ENCODE results near the gene ADCY1.
A peak's percentile ranks its signal among the peaks of the same experiment; 100 is the strongest.

Gene ADCY1

DNA sequence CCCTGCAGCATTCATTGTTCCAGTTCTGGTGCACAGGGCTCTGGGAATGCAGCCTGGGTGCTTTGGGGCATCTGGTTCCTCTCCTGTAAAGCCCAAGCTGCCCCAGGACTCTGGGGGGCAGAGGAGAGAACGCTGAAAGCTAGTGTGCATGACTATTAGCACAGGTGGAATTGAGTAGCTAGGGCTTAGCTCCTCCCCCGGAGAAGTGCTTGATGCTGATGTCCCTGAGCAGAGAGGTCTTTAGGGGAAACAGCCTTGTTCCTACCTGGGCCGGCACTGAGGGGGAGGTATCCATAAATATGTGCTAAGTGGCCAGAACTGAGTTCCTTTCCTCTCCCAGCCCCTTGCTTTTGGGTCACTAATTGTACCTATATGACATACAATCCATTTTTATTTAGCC, 3.9 kb downstream of the ADCY1 start:
- DNase-seq, result no peak

DNA sequence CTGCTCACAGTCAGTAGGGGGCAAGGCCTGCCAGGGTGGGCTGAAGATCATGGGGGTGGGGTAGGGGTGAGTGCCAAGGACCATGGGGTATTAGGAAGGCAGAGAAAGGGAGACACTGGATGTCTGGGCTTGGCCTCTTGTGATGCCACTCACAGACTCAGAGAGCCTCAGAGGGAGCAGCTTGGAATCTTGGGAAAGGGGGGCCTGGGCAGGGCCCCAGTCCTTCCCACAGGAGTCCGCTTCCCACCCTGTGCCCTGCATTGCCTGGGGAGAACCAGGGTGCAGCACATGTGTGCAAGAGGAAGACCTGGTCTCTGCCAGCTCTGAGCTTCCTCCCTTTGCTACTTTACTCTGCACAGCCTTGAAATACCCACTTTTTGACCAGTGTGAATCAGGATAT, 4.3 kb downstream of the ADCY1 start:
- no peak for DNase-seq

DNA sequence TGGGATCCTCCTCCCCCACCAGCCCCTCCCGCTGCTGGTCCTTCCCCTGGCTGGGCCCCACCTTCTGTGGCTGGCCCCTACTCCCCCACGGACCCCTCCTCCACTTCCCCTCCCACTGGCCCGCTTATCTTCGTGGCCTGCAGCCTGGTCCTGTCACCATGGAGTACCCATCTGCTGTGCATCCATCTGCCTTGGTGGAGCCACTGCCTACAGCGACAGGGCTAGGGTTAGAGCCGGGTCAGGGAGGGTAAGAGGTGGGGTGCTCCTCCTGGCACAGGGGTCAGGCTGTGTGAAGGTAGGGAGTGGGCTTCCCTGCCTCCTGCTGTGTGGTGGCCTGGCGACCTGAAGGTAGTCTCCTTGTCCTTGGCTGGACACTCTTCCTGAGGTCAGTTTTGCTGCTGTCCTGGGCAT, 5.2 kb downstream of the ADCY1 start:
- no peak for DNase-seq

DNA sequence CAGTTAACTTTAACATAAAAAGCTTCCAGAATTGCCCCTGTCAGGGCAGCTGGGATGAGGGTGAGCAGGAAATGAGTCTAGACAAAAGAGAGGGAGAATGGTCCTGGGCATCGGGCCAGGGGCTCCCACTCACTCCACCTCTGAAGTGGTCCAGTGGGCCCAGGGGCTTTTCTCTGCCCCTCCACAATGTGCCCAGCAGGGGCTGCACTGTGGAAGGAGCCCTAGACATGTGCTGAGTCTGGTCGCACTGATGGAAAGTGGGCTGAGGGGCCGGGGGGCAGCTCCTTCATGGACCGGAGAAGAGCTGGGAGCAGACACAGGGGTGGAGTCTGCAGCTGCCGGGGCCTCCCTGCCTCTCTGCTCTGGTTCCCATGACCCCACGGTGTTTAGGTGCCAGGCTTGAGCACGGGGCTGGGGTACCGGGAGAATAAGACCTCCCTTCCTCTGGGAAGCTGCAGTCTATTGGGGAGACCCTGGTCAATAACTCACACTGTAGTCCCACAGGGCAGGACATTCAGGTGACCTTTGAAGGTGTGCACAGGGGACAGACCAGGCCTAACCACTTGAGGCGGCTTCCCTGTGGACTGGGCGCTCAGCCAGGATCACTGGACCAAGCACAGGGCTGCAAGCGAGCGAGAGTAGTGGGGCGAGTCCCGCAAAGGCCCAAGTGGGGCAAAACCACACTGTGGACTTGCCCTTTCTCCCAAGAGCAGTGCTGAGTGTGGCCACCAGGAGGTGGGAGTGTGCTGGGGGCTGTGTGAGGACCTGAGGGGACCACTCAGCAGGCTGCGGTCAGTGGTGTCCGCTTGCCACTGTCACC, 6.1 kb downstream of the ADCY1 start:
- no peak for DNase-seq

DNA sequence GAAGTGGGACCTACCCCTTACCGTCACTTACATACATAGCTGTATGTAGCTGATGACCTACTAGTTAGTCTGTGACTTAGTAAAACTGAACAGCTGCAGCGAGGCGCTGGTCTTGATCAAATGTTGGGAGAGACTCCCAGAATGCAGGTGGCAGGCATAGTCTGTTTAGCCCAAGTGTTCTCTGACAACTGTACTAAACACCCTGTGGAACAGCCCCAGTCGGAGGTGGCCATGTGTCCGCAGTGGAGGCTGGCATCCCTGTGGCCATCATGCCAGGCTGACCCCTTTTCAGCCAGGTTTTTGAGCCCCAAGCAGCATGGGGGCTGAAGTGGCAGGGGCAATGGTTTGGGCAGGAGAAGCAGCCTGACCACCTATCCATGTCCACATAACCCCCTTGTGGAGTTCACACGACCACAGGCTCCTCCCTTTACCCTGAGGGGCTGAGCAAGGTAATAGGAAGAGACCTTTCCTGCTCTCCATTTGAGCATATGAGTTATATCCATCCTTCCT, 7.2 kb downstream of the ADCY1 start:
- DNase-seq, result no peak

DNA sequence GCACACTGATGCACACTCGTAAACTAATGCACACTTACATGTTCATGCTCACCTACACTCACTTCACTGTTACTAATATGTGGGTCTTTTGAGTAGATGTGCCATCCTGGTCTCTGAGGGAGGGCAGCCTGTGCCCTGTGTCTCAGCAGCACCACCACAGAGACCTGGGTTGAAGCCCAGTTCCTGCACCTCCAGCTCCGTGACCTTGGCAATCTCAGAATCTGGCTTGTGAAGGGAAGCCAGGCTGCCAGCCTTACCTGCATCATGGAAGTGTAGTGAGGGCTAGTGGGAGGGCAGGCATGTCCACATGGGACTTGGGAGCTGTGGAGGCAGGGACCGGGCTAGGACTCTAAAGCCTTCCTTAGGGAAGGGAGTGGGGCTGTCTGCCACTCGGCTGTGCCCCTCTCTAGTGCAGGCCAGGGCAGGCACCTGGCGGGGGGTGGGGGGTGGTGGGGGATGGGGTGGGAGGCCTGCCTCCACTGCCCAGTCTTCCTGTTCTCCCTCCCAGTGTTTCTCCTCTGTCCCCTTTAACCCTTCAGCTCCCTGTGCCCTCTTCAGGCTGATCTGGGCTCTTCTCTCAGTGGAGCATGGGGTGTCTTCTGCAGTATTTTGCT, 8.1 kb downstream of the ADCY1 start:
- no peak for DNase-seq

DNA sequence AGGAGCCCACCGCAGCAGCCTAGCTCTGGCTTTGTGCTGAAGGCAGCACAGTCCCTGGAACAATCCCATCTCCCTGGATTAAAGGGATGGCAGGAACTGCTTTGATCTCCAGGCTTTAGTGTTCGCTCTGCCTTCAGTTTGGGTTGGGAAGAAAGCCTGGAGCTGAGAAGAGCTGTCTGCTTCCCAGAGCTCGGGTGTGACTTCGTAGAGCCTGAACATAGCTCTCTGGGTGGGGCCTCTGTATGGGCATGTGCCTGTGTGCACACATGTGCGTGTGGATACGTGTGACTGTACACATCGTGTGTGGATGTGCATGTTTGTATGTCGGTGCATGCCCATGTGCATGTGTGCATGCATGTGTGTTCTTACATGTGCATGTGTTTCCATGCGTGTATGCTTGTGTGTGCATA, 8.7 kb downstream of the ADCY1 start:
- no peak for DNase-seq

DNA sequence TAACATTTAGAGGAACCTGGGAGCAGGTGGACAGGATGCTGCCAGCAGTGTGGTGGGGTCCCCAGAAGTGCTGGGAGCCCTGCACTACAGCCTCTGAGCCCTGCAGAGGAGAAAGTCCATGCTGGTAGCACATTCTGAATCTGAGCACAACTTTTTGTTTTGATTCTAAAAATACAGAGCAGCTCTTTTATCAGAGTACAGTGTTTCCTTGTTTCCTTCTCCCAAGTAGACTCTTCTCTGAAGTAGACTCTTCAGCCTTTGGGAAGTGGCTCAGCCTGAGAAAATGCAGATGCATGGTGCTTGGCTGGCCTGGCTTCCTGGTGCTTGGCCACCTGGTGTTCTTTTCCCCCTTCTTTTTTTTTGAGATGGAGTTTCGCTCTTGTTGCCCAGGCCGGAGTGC, 9.1 kb downstream of the ADCY1 start:
- no peak for DNase-seq

DNA sequence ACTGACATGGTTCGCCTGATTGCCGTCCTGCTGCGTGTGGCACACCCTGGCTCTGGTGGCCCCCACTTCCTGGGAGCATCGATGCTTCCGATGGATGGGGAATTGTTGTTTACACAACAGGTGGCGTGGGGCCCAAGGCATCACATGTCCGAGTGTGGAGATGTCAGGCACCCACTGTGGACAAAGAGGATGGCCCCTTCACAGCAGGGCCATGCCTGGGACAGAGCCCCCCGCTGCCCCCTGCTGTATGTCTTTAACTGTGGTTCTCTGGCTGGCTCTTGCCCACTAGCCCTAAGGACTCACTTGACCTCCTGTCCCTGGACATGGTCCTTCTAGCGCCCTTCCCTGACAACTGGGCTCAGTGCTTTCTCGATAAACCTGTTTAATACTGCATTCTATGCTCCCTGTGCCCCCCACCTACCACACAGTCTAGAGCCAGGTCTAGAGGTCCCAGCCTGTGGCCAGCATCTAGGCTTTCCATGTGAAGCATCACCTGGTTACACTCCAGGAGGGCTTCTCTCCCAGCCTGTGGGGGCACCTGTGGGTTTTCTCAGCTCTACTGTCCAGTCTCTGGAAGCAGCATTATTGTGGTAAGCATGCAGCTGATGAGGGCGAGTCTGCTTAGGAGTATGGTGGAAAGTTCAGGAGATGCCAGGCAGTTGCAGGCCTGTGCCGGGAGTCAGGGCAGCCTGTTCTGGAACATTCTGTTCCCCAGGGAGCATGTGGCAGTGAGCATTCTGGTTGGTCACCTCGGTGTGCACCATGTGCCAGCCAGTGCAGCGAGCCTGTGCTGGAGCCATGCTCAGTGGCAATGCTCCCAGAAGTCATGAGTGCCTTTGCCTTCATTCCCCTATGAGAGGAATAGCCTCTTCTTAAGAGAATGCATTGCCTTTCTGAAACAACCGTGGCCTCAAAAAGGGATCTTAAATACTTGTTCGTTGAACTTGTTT, 10.4 kb downstream of the ADCY1 start:
- DNase-seq, result no peak

DNA sequence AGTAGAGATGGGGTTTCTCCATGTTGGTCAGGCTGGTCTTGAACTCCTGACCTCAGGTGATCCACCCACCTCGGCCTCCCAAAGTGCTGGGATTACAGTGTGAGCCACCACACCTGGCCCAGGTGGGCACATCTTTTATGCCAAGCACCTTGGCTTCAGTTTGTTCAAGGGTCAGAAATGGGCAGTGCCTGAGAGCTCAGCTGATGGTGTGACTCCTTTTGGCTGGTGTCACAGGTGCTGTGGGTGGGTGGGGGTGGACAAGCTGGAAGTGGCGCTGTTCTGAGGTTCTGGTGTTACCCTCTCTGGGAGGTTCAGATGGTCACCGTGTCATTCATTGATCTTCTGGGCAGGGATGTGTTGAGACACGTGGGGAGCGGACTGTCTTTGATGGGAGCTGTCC, 11.5 kb downstream of the ADCY1 start:
- DNase-seq, result no peak

DNA sequence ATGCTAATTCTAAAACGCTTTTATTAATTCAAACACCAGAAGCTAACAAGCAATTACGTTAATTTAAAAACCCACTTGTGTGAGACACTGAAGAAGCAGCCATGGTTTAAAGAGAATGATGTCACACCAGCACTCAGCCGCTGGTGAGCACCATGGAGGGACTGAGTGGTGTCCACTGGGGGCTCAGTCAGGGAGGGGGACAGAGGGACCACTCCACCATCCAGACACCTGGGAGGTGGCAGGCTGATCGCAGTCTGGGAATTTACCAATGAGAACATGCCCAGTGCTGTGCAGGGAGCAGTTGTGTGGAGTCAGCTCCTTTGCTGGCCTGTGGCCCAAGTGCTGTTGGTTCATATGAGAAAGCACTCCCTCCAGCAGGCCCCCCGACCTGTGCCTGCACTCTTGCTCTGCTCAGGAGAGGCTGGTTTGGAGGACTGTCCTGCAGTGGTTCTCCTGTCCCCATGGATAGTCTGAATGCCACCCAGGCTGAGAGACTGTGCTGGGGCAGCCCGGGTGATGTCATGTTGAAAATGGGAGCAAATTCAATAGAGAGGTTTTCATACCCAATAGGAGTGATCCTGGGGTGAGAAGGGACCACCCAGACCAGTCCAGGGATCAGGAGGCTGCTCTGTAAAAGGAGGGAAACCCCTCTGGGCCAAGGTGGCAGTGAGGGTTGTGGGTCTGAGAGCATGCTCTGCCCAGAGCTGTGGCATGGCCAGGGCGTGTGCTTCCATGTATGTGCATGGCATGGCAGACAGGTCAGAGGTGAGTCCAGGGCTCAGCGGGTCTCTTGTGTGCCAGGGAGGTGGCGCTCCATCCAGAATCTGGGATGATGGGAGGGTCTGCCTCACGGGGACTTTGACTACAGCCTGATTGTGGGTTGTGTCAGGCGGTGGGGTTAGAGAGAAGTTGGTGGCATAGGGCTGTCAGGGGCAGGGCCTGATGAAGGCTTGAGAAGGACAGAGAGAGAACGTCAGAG, 12.7 kb downstream of the ADCY1 start:
- no peak for DNase-seq

DNA sequence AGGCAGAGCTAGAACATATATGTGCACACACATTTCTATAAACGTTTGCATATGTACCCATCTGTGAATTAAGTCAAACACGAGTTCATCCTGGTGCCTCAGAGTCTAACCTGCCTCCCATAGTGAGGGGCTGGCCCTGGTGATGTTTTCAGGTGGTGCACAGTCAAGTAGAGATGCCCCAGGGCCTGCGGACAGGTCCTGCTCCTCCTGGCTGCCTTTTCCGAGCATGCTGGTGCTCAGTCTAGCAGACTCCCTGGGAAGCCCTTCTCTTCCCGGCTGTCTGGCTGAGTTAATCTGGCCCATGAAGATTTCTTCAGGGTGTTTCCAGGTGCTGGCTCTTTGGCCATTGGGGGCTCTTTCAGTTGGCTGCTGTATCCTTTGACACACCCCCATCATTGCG, 14.3 kb downstream of the ADCY1 start:
- no peak for DNase-seq

DNA sequence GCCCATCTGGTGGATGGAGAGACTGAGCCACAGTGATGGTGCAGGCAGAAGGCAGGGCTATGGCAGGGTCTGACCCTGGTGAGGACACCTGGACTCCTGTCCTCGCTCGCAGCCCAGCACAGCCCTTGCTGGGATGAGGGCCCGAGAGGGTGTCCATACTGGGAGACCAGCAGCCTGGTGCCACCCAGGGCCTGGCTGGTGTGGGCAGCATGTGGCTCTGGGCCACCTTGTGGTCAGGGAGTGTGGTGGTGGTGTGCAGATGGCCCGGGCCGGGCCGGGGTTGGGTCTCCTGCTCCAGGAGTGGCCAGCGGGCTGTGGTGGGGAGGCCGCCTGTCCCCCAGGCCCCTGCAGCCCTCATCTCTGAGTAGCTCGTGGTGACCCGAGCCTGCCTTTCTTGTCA, 14.9 kb downstream of the ADCY1 start:
- no peak for DNase-seq

DNA sequence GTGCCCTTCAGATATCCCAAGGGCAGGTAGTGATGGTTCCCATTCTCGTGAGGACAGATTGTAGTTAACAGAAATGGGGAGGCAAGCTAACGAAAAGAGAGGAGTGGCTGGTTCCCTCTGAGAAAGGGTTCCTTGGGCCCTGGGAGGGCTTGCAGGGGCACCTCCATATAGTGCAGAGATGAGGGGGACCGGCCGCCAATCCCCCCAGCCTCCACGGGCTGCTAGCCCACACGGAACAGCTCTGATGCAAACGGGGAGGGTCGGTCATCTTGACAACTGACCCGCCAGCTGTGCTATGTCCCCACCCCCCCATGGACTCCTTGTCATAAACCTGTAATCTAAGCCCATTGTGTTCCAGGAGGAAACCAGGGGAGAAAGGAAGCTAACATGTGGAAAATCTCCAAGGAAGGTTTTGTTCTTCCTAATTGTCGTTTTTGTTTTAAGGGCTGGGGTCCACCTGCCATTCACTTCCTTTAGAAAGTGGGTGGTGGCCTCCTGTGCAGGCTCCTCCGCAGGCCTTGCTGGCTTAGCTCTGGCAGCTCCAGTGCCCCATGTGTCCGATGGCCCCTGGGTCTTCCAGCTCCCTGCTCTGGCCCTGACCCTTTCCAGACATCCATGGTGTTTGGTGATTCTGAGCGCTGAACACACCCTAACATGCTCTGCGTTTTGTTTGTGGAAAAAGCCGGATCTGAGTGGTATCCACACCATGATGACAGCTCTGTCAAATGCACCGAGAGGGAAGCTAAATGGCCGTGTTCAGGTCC, 15.9 kb downstream of the ADCY1 start:
- peak; percentile 26 for DNase-seq

DNA sequence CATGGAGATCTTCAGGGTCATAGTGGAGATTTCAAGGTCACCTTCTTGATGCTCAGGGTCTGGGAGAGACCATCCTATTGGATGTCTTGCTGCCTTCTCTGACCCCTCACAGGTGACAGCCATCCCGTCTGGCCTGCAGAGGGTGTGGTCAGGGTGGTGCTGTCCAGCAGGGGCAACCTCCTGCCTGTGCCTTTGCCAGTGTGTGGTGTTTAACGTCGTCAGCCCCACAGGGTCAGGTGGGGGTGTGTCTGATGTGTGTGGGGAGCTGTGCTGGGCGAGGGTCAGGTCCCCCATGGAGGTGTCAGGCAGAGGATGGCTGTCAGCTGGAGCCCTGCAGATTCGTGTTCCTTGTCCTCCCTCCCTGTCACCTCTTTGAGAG, 16.5 kb downstream of the ADCY1 start:
- DNase-seq, result peak; percentile 40

DNA sequence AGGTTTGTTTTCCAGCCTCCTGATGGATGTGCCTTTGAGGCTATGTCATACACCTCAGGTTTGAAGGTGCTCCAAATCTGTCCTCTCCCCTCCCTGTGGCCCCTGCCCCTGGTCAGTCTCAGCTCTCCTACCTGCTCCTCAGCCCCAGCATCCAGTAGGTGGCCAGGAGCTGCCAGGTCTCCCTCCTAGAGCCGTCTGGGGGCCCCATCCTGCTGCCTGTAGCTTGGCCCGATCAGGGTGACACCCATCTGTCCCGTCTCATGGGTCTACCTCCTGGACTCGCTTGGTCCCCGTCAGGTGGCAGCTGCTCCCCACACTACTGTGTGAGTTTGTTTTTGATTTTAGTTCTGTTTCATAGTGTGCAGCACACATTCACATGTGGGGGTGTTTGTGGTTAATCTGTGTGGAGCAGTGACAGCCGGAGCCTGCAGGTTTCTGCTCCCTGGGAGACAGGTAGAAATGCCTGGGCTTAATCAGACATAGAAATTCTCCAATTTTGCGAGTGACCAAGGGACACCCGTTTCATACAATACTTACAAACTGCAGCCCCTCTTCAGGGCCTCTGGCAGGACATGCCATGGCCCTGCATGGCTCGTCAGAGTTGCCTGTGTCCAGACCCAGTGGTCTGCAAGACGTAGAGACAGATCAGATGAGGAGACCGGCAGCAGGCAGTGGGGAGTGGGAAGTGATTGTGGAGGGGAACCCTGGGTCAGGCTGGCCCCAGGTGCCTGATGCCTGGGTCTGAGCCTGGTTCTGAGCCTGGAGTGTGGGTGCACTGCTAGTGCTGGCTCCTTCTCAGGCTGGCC, 17.1 kb downstream of the ADCY1 start:
- peak; percentile 36 for DNase-seq

DNA sequence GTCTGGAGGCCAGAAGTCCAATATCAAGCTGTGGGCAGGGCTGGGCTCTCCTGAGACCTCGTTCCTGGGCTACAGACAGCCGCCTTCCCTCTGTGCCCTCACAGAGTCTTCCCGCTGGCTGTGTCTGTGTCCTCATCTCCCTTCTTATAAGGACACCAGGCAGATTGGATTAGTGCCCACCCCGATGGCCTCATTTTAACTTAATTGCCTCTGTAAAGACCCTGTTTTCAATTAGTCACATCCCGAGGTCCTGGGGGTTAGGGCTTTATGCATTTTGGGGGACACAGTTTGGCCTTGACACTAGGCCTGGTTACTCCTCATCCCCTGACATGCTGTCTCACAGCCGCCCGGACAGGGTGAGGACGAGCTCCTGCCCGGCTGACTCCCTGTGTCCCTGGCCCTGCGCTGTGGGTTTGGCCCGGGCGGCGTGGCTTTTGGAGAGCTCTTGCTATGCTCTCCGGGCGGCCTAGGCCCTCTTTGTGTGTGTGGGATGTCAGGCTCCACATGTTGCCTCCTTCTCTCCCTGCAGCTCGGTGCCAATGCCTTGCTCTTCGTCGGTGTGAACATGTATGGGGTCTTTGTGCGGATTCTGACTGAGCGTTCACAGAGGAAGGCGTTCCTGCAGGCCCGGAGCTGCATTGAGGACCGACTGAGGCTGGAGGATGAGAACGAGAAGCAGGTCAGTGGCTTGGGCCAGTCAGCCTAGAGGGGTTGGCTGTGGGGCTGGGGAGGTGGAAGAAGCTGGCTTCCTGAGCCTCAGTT, 18.2 kb downstream of the ADCY1 start:
- DNase-seq, result peak; percentile 34

DNA sequence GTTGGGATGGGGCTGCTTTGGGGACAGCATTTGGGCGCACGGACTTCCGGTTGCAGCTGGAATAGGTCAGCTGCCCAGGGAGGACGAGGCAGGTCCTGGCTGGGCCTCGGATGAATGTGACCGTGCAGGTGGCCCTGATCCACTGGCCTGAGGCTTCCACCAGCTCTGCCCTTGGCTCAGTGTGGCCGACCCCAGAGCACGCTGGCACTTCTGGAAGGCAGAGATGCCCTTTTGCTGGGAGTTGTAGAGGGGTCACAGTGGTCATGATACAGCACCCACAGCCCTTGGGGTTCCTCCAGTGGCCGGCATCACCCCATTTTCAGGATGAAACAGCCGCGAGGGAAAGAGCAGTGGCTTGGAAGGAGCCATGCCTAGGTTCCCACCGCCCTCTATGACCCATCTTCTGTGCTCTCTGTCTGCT, 19.0 kb downstream of the ADCY1 start:
- peak; percentile 13 for DNase-seq

DNA sequence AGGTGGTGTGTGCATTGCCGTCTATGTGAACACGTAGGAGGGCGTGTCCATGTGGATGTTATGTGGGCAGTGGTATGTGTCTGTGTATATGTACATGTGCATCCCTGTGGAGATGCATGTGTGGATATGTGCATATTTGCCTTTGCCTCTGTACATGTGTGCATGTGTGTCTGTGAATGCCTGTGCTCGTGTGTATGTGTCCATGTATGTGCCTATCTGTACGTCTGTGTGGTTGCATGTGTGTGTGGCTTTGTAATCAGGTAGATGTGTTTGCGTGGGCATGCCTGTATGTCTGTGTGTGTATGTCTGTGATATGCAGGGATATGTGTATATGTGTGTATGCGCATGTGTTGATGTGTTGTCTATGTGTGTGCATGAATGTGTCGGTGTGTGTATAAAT, 19.7 kb downstream of the ADCY1 start:
- no peak for DNase-seq

Data from activated CD8-positive, alpha-beta memory T cell treated with anti-CD3 and anti-CD28 coated beads, Interleukin-2, amount 50 U/mL, for 48 hours (primary cell).